ENCODE data around the gene KIF9.
"Not testable (repeated sequence)": the region's sequence is repeated elsewhere in the genome, so short reads cannot be mapped to it uniquely, and the experiment has no call there.

Gene KIF9

GRCh38 chr3:47294392-47294791, 11.8 kb upstream of the KIF9 start:
- DNase-seq, result no peak

DNA sequence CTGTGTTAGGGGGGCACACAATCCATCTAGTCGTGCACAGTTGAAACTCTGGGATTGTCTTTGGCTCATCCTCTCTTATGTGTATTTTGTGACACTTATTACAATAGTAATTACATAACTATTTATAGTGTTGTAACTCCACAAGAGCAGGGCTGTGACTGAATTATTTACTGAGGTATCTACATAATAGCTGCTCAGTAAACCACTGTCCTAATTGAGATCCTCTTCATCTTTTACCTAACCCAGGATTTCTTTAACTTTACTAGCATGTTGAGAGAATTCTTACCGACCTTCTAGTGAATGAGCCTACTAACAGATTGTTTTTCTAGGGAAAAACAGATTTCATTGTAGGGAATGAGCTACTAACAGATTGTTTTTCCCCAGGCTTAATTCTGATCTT, 11.2 kb upstream of the KIF9 start:
- no peak for DNase-seq

- DNase-seq, result not testable (repeated sequence)
Observed at GRCh38 chr3:47291754-47292420, 9.3 kb upstream of the KIF9 start.

- DNase-seq, result no peak
Observed at GRCh38 chr3:47291158-47291753, 8.7 kb upstream of the KIF9 start.

- DNase-seq, result no peak
Observed at GRCh38 chr3:47288966-47289910, 6.6 kb upstream of the KIF9 start.

DNA sequence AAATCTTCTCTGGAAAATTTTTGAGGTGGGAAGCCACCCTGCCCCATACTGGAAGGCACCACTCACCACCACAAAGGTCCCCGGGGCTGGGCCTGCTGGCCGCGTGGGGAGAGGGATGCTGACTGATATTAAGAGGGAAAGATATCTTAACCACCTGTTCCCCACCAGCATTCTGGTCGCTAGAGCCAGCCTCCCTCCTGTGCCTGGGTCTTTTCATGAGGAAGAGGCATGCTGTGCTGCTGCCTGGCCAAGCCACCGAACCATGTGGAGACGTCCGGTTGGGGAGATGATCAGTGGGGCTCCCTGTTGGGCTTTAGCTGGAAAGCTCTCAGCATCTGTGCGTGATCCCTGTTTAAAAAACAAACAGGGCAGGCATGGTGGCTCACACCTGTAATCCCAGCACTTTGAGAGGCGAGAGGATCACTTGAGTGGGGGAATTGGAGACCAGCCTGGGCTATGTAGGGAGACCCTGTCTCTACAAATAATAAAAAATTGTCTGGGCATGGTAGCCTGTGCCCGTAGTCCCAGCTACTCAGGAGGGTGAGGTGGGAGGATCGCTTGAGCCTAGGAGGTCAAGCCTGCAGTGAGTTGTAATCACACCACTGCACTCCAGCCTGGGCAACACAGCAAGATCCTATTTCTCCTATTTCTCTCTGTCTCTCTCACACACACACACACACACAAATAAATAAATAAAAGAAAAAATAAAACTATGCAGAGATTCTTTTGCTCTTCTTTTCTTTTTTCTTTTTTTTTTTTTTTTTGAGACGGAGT, 1.2 kb upstream of the KIF9 start:
- no peak for DNase-seq

DNA sequence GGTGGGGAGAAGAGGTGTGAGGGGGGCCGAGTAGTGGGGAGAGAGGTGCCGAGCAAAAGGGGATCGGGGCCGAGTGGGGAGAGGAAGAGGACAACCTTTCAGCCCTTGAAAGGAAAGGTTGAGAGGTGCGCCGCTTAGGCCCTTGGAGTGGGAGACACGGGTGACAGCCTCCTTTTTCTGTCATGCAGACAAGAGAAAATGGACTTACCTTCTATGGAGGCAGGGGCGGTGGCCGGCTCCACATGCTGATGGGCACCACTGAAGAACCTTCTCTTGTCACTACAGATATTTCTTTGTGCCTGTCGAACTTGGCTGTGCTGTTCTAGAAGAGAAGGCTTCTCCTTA, 566 bp upstream of the KIF9 start:
- no peak for DNase-seq

DNA sequence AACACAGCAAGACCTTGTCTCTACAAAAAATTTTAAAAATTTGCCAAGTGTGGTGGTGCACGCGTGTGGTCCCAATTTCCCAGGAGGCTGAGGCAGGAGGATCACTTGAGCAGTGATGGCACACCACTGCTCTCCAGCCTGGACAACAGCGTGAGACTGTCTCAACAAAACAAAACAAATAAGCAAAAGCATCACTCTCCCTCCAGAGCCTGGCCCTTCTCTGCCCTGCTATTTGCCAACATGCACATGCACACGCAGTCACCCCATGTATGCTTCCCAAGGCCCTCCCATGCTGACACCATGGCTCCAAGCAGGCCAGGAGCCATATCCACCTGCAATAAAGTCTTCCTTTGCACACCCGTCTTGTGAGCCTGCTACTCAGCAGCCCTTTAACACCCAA, 2.1 kb downstream of the KIF9 start:
- no peak for DNase-seq

- no peak for DNase-seq
Observed at GRCh38 chr3:47276558-47276957, 6.0 kb downstream of the KIF9 start.

DNA sequence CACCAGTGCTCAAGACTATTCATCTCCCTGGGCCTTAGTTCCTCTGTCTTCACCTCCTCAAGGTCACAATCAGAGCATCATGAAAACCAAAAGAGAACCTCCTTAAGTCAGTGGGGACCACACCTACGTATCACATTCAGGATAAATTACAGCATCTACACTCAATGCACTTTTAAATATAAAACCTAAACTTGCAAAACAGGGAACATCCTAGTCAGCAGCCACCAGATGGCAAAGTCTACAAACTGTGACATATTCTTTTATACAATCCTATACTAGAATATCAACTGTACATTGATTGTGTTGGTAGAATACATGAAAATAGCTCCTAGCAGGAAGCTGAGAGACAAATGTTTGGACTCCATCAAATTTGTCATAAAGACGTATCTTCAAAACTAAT, 7.9 kb downstream of the KIF9 start:
- DNase-seq, result no peak

GRCh38 chr3:47273564-47273963, 9.0 kb downstream of the KIF9 start:
- no peak for DNase-seq

- no peak for DNase-seq
Observed at GRCh38 chr3:47270526-47270925, 12.1 kb downstream of the KIF9 start.

- DNase-seq, result no peak
Observed at GRCh38 chr3:47267490-47267824, 15.1 kb downstream of the KIF9 start.

DNA sequence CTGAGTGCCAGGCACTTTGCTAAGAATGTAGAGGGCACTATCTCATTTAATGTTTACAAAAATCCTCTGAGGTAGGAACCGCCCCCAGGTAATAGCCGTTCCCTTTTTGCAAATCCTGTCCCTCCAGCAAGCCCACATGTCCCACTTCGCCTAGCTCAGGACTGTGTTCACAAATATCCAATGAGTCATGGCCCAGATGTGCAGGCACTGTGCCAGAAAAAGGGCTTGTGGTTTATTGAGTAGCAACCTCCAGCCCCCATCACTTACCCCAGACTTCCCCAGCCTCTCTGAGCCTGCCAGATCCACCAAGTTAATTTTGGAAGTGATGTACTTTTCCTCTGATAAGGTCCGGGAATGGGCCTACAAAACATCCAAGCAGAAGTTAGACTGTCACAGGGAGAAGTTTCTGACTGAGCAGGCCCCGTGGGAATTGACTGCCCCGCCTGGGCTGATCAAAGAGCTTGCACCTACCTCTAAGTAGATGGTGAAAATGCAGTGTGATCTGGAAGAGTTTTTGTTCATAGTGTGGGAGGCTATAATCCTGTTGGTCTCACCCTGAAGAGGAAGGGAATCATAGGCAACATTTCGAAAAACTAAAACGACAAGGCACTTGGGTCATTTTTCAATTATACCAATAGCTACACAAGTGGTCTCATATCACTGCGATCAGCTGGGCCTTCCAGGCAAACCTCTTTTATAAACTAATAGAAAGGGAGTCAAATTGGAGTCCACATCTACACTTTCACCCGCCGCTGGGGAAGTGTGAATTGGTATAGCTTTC, 15.7 kb downstream of the KIF9 start:
- DNase-seq, result no peak

DNA sequence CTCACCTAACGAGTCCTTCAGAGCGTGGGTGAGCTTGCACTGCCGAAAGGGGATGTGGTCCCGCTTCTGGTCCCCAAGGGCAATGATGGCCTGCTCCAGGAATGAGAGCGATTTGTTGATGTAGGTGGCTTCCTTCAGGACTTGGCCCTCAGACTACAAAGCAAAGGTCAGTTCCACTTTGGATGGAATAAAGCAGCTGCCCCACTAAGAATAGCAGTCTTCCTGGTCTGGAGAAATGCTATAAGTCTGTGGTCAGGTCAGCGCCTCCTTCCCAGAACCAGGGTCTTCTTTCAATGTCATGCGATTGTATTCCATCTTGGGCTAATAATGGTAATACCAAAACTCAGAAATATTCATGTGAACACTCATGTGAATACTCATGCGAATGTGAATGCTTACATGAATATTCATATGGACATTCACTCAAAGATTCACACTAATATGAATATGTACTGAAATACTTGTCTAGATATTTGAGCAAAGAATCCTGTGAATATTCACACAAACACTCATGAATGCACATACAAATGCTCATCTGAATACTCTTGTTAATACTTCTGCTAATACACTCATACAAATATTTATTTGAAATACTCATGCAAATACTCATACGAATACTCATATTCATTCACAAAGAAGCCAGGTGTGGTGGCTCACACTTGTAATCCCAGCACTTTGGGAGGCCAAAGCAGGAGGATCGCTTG, 16.7 kb downstream of the KIF9 start:
- DNase-seq, result no peak

- DNase-seq, result no peak
Observed at GRCh38 chr3:47265008-47265407, 17.6 kb downstream of the KIF9 start.

DNA sequence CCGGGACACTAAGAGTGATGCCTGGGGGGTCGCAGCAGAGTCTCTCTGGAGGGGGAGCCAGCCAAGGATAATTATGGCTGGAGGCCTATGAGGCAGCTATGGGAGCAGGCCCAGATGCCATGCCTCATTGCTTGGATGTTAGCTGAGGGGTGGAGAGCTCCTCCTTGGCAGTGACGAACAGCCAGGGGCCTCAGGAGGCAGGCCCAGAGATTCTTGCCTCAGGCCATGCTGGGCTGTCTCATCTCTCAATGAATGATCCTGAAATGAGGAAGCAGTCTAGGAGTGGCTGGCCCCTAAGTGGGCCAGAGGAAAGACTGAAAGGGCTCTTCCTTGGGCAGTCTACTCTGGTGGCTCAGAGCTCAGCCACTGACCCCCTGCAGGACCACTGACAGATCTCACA, 21.3 kb downstream of the KIF9 start:
- DNase-seq, result no peak

- no peak for DNase-seq
Observed at GRCh38 chr3:47260605-47261004, 22.0 kb downstream of the KIF9 start.

GRCh38 chr3:47259114-47259513, 23.5 kb downstream of the KIF9 start:
- DNase-seq, result no peak

DNA sequence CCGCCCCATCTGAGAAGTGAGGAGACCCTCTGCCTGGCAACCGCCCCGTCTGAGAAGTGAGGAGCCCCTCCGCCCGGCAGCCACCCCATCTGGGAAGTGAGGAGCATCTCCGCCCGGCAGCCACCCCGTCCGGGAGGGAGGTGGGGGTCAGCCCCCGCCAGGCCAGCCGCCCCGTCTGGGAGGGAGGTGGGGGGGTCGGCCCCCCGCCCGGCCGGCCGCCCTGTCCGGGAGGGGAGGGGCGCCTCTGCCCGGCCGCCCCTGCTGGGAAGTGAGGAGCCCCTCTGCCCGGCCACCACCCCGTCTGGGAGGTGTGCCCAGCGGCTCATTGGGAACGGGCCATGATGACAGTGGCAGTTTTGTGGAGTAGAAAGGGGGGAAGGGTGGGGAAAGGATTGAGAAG, 26.3 kb downstream of the KIF9 start:
- DNase-seq, result not testable (repeated sequence)

GRCh38 chr3:47251689-47252088, 30.9 kb downstream of the KIF9 start:
- no peak for DNase-seq

- not testable (repeated sequence) for DNase-seq
Observed at GRCh38 chr3:47251085-47251484, 31.5 kb downstream of the KIF9 start.

Measured in NCI-H1105 treated with DMSO at 0.1 percent for 48 hours (cell line).